ENCODE data around the gene SPINK5. TPM values are rescaled to one million over a fixed set of nuclear protein-coding genes. Genes with fewer than 3 reads are reported as not detected.

The SPINK5 gene
- total RNA-seq, 2 experiments from 2014 or later, result not detected

GRCh38 chr5:148072207-148072606, 8.4 kb downstream of the SPINK5 start:
- no peaks in the 10 kb centered on the region for H3K4me1 Mint-ChIP-seq (ENCODE audit: low read depth)
- intact Hi-C loops (cut with micrococcal nuclease), result no loop called here

GRCh38 chr5:148075529-148075928, 11.7 kb downstream of the SPINK5 start:
- Mint-ChIP-seq H3K9me3 (peaks cover 7% of the 10 kb centered on the region), H3K4me1 (ENCODE audit: low read depth) (no peaks in the 10 kb centered on the region), H3K27ac (no peak overlapping the region), H3K36me3 (ENCODE audit: low read depth) (no peaks in the 10 kb centered on the region), H3K27me3 (ENCODE audit: low read depth) (no peaks in the 10 kb centered on the region), H3K4me3 (no peak overlapping the region)
- CTCF ChIA-PET, result no interaction called here
- no peak for DNase-seq
- intact Hi-C loops (cut with micrococcal nuclease), result no loop called here

More at GRCh38 chr5:148072207-148072606, 8.4 kb downstream of the SPINK5 start:
- CTCF ChIA-PET, result no interaction called here
- Mint-ChIP-seq H3K27me3 (ENCODE audit: low read depth) (no peaks in the 10 kb centered on the region), H3K36me3 (ENCODE audit: low read depth) (no peaks in the 10 kb centered on the region), H3K4me3 (no peak overlapping the region), H3K9me3 (peaks cover 7% of the 10 kb centered on the region), H3K27ac (no peak overlapping the region)
- DNase-seq, result no peak

GRCh38 chr5:148083203-148083602, 19.4 kb downstream of the SPINK5 start:
- H3K4me3 Mint-ChIP-seq, result no peak overlapping the region
- CTCF ChIA-PET, result no interaction called here
- H3K9me3 Mint-ChIP-seq, result no peaks in the 10 kb centered on the region
- no peaks in the 10 kb centered on the region for H3K4me1 Mint-ChIP-seq (ENCODE audit: low read depth)
- intact Hi-C loops (cut with micrococcal nuclease), result no loop called here
- no peak overlapping the region for H3K27ac Mint-ChIP-seq
- no peak for DNase-seq
- H3K36me3 Mint-ChIP-seq (ENCODE audit: low read depth), result no peaks in the 10 kb centered on the region
- H3K27me3 Mint-ChIP-seq (ENCODE audit: low read depth), result no peaks in the 10 kb centered on the region

- no peak overlapping the region for H3K4me3 Mint-ChIP-seq
- no peaks in the 10 kb centered on the region for H3K27me3 Mint-ChIP-seq (ENCODE audit: low read depth)
- no peaks in the 10 kb centered on the region for H3K9me3 Mint-ChIP-seq
- intact Hi-C loops (cut with micrococcal nuclease), result no loop called here
- no peak for DNase-seq
- no peaks in the 10 kb centered on the region for H3K4me1 Mint-ChIP-seq (ENCODE audit: low read depth)
- H3K27ac Mint-ChIP-seq, result no peak overlapping the region
- CTCF ChIA-PET, result no interaction called here
- H3K36me3 Mint-ChIP-seq (ENCODE audit: low read depth), result no peaks in the 10 kb centered on the region
Observed at GRCh38 chr5:148084269-148084668, 20.5 kb downstream of the SPINK5 start.

- H3K36me3 Mint-ChIP-seq (ENCODE audit: low read depth), result no peaks in the 10 kb centered on the region
- no peaks in the 10 kb centered on the region for H3K4me1 Mint-ChIP-seq (ENCODE audit: low read depth)
- no peaks in the 10 kb centered on the region for H3K9me3 Mint-ChIP-seq
- CTCF ChIA-PET, result no interaction called here
- H3K27ac Mint-ChIP-seq, result no peak overlapping the region
- intact Hi-C loops (cut with micrococcal nuclease), result no loop called here
- no peak for DNase-seq
- no peaks in the 10 kb centered on the region for H3K27me3 Mint-ChIP-seq (ENCODE audit: low read depth)
- no peak overlapping the region for H3K4me3 Mint-ChIP-seq
Observed at GRCh38 chr5:148085310-148085709, 21.5 kb downstream of the SPINK5 start.

GRCh38 chr5:148085977-148086705, 22.4 kb downstream of the SPINK5 start:
- DNase-seq, result no peak
- Mint-ChIP-seq H3K9me3 (no peaks in the 10 kb centered on the region), H3K27ac (no peak overlapping the region), H3K36me3 (ENCODE audit: low read depth) (no peaks in the 10 kb centered on the region), H3K4me1 (ENCODE audit: low read depth) (no peaks in the 10 kb centered on the region), H3K4me3 (no peak overlapping the region), H3K27me3 (ENCODE audit: low read depth) (no peaks in the 10 kb centered on the region)
- CTCF ChIA-PET, result interaction anchor here (0.6 to 0.8 kb wide), 2 partner anchors 13 to 97 kb away, joined by 3 to 4 read pairs; no protein-coding TSS in a partner anchor
- intact Hi-C loops (cut with micrococcal nuclease), result no loop called here

- Mint-ChIP-seq H3K27ac (no peak overlapping the region), H3K4me1 (ENCODE audit: low read depth) (no peaks in the 10 kb centered on the region), H3K36me3 (ENCODE audit: low read depth) (no peaks in the 10 kb centered on the region), H3K9me3 (no peaks in the 10 kb centered on the region), H3K27me3 (ENCODE audit: low read depth) (no peaks in the 10 kb centered on the region), H3K4me3 (no peak overlapping the region)
- DNase-seq, result no peak
- intact Hi-C loops (cut with micrococcal nuclease), result no loop called here
- CTCF ChIA-PET, result no interaction called here
Observed at GRCh38 chr5:148090146-148090772, 26.5 kb downstream of the SPINK5 start.

GRCh38 chr5:148090773-148091250, 27.0 kb downstream of the SPINK5 start:
- Mint-ChIP-seq H3K9me3 (no peaks in the 10 kb centered on the region), H3K4me3 (no peak overlapping the region), H3K27me3 (ENCODE audit: low read depth) (no peaks in the 10 kb centered on the region), H3K4me1 (ENCODE audit: low read depth) (no peaks in the 10 kb centered on the region), H3K36me3 (ENCODE audit: low read depth) (no peaks in the 10 kb centered on the region), H3K27ac (no peak overlapping the region)
- CTCF ChIA-PET, result no interaction called here
- intact Hi-C loops (cut with micrococcal nuclease), result no loop called here
- DNase-seq, result no peak

- no peak for DNase-seq
- CTCF ChIA-PET, result no interaction called here
- no peaks in the 10 kb centered on the region for H3K27me3 Mint-ChIP-seq (ENCODE audit: low read depth)
- no peaks in the 10 kb centered on the region for H3K9me3 Mint-ChIP-seq
- no peaks in the 10 kb centered on the region for H3K36me3 Mint-ChIP-seq (ENCODE audit: low read depth)
- intact Hi-C loops (cut with micrococcal nuclease), result no loop called here
- no peak overlapping the region for H3K27ac Mint-ChIP-seq
- no peak overlapping the region for H3K4me3 Mint-ChIP-seq
- H3K4me1 Mint-ChIP-seq (ENCODE audit: low read depth), result no peaks in the 10 kb centered on the region
Observed at GRCh38 chr5:148091991-148092964, 28.5 kb downstream of the SPINK5 start.

GRCh38 chr5:148094336-148094735, 30.6 kb downstream of the SPINK5 start:
- CTCF ChIA-PET, result no interaction called here
- Mint-ChIP-seq H3K27ac (no peak overlapping the region), H3K4me3 (no peak overlapping the region), H3K4me1 (ENCODE audit: low read depth) (no peaks in the 10 kb centered on the region), H3K9me3 (no peaks in the 10 kb centered on the region), H3K27me3 (ENCODE audit: low read depth) (no peaks in the 10 kb centered on the region), H3K36me3 (ENCODE audit: low read depth) (no peaks in the 10 kb centered on the region)
- no peak for DNase-seq
- intact Hi-C loops (cut with micrococcal nuclease), result no loop called here

- Mint-ChIP-seq H3K4me1 (ENCODE audit: low read depth) (no peaks in the 10 kb centered on the region), H3K4me3 (no peak overlapping the region), H3K27me3 (ENCODE audit: low read depth) (no peaks in the 10 kb centered on the region), H3K27ac (no peak overlapping the region), H3K9me3 (no peaks in the 10 kb centered on the region), H3K36me3 (ENCODE audit: low read depth) (no peaks in the 10 kb centered on the region)
- intact Hi-C loops (cut with micrococcal nuclease), result no loop called here
- DNase-seq, result no peak
- CTCF ChIA-PET, result no interaction called here
Observed at GRCh38 chr5:148104226-148104625, 40.4 kb downstream of the SPINK5 start.

GRCh38 chr5:148107608-148108007, 43.8 kb downstream of the SPINK5 start:
- intact Hi-C loops (cut with micrococcal nuclease), result no loop called here
- Mint-ChIP-seq H3K27ac (no peak overlapping the region), H3K4me3 (no peak overlapping the region), H3K27me3 (ENCODE audit: low read depth) (no peaks in the 10 kb centered on the region), H3K4me1 (ENCODE audit: low read depth) (no peaks in the 10 kb centered on the region), H3K36me3 (ENCODE audit: low read depth) (no peaks in the 10 kb centered on the region), H3K9me3 (no peaks in the 10 kb centered on the region)
- no peak for DNase-seq
- CTCF ChIA-PET, result no interaction called here
